Fibroblast of lung (primary cell): Measurements from ENCODE around the gene PAFAH1B1.
"Not testable (repeated sequence)": the region's sequence is repeated elsewhere in the genome, so short reads cannot be mapped to it uniquely, and the experiment has no call there.

ENCODE experiments used
- EZH2 ChIP-seq: IDR thresholded peaks from 2 replicates; pipeline ENCODE4 v1.5.1; 2012; ENCODE audit warnings: low read length, control low read depth, mild to moderate bottlenecking; ENCODE audit errors: missing control alignments
- TF ChIP-seq, protein P1 (sequence below), 2 donors: IDR thresholded peaks in 1 of 2; conservative IDR thresholded peaks in 1 of 2; 1 replicate in 1 of 2; 2 replicates in 1 of 2; pipeline ENCODE4 v1.5.1; 2011 to 2012; ENCODE audit warnings: low read length in 2 of 2, control low read depth in 1 of 2, inconsistent platforms in 1 of 2, low read depth in 1 of 2, mild to moderate bottlenecking in 1 of 2

DNA sequence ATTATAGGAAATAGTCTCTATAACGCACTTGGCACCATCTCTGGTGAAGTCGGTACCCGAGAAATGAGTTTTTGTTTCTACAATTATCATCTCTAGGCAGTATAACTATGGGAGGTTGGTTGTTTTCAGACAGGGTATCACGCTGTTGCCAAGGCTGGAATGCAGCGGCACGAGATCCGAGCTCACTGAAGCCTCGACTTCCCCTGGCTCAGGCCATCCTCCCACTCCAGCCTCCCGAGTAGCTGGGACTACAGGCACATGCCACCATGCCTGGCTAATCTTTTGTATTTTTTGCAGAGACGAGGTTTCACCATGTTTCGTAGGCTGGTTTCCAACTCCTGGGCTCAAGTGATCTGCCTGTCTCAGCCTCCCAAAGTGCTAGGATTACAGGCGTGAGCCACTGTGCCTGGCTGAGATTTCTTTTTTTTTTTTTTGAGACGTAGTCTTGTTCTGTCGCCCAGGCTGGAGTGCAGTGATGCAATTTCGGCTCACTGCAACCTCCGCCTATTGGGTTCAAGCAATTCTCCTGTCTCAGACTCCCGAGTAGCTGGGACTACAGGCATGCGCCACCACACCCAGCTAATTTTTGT, 105.9 kb downstream of the PAFAH1B1 start:
- TF ChIP-seq, protein P1, sequence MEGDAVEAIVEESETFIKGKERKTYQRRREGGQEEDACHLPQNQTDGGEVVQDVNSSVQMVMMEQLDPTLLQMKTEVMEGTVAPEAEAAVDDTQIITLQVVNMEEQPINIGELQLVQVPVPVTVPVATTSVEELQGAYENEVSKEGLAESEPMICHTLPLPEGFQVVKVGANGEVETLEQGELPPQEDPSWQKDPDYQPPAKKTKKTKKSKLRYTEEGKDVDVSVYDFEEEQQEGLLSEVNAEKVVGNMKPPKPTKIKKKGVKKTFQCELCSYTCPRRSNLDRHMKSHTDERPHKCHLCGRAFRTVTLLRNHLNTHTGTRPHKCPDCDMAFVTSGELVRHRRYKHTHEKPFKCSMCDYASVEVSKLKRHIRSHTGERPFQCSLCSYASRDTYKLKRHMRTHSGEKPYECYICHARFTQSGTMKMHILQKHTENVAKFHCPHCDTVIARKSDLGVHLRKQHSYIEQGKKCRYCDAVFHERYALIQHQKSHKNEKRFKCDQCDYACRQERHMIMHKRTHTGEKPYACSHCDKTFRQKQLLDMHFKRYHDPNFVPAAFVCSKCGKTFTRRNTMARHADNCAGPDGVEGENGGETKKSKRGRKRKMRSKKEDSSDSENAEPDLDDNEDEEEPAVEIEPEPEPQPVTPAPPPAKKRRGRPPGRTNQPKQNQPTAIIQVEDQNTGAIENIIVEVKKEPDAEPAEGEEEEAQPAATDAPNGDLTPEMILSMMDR (conservative IDR thresholded peaks at IDR 0.05 in 1 of 2, IDR thresholded peaks at IDR 0.05 in 1 of 2; ENCODE audit: low read depth in 1 of 2, low read length in 2 of 2) = not testable (repeated sequence)
- not testable (repeated sequence) for TF ChIP-seq EZH2
